GM12865 (cell line): ENCODE results near the gene GPR37.
A peak's percentile ranks its signal among the peaks of the same experiment; 100 is the strongest.

Source experiments
- DNase-seq: peaks from one replicate; pipeline ENCODE4 v3.0.0; 2010; ENCODE audit warnings: low read depth
- H3K4me3 ChIP-seq: 2 replicates; pipeline ENCODE4 v1.5.1; 2011; ENCODE audit warnings: mild to moderate bottlenecking, low read depth, low read length, control low read depth
- CTCF ChIP-seq: IDR thresholded peaks from 2 replicates; pipeline ENCODE4 v1.5.1; 2011; ENCODE audit warnings: low read length, control low read depth, low read depth, inconsistent platforms; ENCODE audit not compliant: insufficient read depth; ENCODE audit errors: missing control alignments

GPR37 gene

GRCh38 chr7:124765401-124766352, at the start of gene GPR37:
Gene GPR37, minus strand, starts transcription at chr7:124765792. Its CDS starts 816 bp downstream, at chr7:124764976.
- no peak for TF ChIP-seq CTCF
- DNase-seq, result peak; percentile 38
- H3K4me3 ChIP-seq, result peak within 1 kb of the TSS; percentile 45

GRCh38 chr7:124813994-124814798, 48.6 kb upstream of the GPR37 start:
- no peak for TF ChIP-seq CTCF
- no peak overlapping the region for H3K4me3 ChIP-seq
- no peak for DNase-seq

GRCh38 chr7:124812764-124813163, 47.2 kb upstream of the GPR37 start:
- no peak for DNase-seq
- H3K4me3 ChIP-seq, result no peak overlapping the region
- no peak for TF ChIP-seq CTCF

GRCh38 chr7:124811341-124811740, 45.7 kb upstream of the GPR37 start:
- H3K4me3 ChIP-seq, result no peak overlapping the region
- TF ChIP-seq CTCF, result no peak
- DNase-seq, result no peak

GRCh38 chr7:124810605-124811004, 45.0 kb upstream of the GPR37 start:
- TF ChIP-seq CTCF, result no peak
- no peak for DNase-seq
- H3K4me3 ChIP-seq, result no peak overlapping the region

GRCh38 chr7:124808206-124808605, 42.6 kb upstream of the GPR37 start:
- no peak for TF ChIP-seq CTCF
- DNase-seq, result no peak
- H3K4me3 ChIP-seq, result no peak overlapping the region
